HG03025 (cell line): ENCODE results near the gene GNAT3.

Experiments used
- ATAC-seq: cut with Tn5 transposase; IDR thresholded peaks from one replicate; pipeline ENCODE4 v1.9.1; 2021; ENCODE audit warnings: mild to moderate bottlenecking, moderate library complexity; ENCODE audit not compliant: unreplicated experiment, low FRiP score

Gene GNAT3

GRCh38 chr7:80428161-80429054, 83.5 kb downstream of the GNAT3 start:
- no peak for ATAC-seq

- ATAC-seq: no peak
These were observed 84.6 kb downstream of the GNAT3 start for GRCh38 chr7:80427218-80427617.

DNA sequence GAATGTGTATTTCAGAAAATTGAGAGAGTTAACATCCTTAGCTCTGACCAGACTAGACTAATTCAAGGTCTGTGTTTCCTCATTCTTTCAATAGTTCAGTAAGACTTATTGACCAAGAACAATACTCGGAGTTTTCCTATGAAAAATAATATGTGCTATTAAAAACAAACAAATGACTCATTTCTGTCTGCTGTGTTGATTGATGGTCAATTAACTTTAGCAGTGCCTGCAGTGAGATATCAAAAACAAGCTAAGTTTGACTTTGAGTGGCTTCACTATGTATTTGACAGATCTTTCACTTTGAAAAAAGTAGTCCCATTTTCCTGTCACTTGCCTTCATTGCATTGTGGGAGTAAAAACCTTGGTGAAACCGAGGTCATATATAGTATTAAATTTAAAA, 91.0 kb downstream of the GNAT3 start:
- ATAC-seq: no peak

DNA sequence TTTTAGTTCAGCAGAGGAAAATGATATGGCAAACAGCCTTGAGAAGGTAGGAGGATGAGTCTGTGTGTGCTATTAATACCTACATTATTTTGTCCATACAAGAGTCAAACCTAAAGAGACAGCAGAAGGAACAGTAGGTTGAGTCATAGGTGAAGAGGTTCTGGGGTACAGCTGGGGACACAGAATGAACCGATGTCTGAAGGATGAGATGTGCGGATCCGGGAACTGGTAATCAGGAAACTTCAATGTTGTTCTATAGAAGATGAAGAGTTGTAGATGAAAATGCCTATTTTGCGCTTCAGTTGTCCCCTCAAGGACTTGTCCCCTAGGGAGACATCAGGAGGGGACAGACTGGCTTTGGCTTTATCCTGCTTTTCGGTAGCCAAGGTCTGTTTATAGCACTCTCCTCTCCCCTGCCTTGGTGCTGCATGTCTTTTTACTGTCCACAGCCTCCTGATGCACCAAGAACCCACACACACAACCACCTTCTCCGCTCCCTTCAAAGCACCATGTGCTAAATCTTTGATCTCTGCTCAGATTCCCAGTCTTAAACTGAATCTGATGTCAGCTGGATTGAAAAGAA, 94.6 kb downstream of the GNAT3 start:
- ATAC-seq: no peak

GRCh38 chr7:80415522-80415921, 96.3 kb downstream of the GNAT3 start:
- no peak for ATAC-seq

DNA sequence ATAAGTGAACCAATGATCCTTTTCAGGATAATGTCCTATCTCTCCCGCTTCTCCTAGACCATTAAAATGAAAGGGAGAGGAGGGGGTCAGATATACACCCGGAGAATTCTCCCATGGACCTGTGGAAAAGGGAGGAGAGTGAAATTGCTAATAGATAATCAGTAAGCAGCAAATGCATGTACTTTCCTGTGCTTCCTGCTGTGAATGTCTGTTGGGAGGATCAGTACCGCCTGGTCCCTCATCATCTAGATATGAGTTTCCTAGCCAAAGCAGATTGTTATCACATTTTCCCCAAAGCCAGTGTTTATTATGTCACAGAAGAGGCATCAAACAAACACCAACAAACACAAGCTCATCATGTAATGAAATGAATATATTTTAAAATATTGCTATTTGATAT, 96.8 kb downstream of the GNAT3 start:
- ATAC-seq: no peak

DNA sequence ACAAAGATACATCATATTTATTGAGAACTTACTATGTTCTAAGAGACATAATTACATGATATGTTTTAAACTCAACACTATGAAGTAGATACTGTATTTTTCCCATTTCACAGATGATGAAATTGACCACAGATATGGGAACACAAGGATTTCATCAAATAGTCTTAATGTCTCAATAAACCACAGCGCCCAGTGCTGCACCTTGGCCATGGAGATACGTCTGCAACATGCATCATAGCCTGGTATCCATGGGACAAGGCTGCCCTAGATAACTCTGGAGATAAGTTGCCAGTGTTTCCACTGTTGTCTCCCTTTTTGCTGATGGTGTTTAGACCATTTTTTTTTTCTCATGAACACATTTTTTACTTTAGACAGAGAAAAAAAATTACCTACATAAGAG, 97.5 kb downstream of the GNAT3 start:
- no peak for ATAC-seq

DNA sequence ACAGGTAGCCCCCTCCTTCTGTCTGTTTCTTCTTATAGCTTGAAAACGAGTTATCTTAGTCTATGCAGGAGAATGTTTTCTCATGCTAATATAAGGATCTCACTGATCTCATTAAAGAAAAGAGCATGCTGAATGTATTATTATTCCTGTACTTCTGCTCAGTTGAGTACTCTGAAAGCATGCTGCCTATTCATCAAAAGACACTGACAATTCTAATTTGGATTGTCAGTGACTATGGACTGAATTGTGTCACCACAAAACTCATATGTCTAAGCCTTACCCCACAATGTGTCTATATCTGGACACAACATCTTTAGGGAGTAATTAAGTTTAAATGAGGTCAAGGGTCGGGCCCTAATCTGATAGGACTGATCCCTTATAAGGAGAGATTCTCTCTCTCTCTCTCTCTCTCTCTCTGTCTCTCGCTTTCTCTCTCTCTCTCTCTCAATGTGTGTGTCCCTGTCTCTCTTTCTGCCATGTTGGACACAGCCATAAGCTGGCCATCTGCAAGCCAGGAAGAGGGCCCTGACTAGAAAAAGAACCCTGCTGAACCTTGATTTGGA, 98.4 kb downstream of the GNAT3 start:
- no peak for ATAC-seq

DNA sequence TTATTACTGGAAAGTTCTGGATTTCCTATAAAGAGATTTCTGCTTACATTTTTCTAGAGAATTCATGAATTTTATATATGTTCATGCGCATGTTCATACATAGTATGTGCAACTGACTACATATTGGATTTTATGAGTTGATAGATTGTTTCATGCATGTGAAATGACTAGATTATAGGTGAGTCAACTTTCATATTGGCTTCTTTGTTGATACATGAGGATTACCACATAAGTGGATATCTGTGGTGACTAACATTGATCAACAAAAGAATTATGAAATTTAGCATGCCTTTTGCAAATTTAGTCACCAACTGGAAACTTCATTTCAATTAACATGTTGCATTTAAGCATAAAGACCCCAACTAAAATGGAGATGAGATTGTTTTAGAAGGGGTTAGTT, 99.0 kb downstream of the GNAT3 start:
- no peak for ATAC-seq

GRCh38 chr7:80411621-80412020, 100.2 kb downstream of the GNAT3 start:
- no peak for ATAC-seq

DNA sequence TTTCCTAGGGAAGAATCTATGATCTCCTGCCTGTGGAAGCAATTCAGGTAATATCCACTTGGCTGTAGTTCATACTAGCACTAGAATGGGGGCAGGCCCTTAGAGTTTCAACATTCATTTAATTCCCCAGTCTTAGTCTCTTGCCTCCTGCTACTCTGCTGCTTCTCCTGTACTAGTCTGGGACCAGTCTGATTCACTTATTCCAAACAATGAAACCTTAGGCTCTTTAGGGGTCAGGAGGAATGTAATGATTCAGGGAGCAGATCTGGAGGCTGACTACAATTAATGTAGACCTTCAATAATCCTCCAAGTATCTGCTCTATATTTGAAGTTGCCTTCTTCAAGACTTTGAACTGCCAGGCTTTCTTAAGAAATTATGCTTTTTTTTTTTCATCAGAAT, 101.8 kb downstream of the GNAT3 start:
- ATAC-seq: no peak
